Skeletal muscle satellite cell (primary cell): ENCODE data around the gene ACO2.
"Not testable (repeated sequence)": the region's sequence is repeated elsewhere in the genome, so short reads cannot be mapped to it uniquely, and the experiment has no call there.

Source experiments
- H3K27me3 ChIP-seq: 2 replicates; pipeline ENCODE4 v1.7.0; 2013; ENCODE audit warnings: low read length; ENCODE audit not compliant: control insufficient read depth, insufficient read depth
- H3K36me3 ChIP-seq: 2 replicates; pipeline ENCODE4 v1.7.0; 2013; ENCODE audit warnings: mild to moderate bottlenecking, control low read depth, low read length; ENCODE audit not compliant: insufficient read depth
- H3K4me1 ChIP-seq: 2 replicates; pipeline ENCODE4 v1.7.0; 2013; ENCODE audit warnings: low read length; ENCODE audit not compliant: control insufficient read depth, insufficient read depth
- H3K4me2 ChIP-seq: 2 replicates; pipeline ENCODE4 v1.7.0; 2013; ENCODE audit warnings: mild to moderate bottlenecking, low read length
- H3K4me3 ChIP-seq: 2 replicates; pipeline ENCODE4 v1.7.0; 2013; ENCODE audit warnings: low read length
- H3K9ac ChIP-seq: 2 replicates; pipeline ENCODE4 v1.7.0; 2013; ENCODE audit warnings: mild to moderate bottlenecking, low read depth, low read length, moderate library complexity
- H3K9me3 ChIP-seq: replicated peaks from 2 replicates; pipeline ENCODE4 v1.7.0; 2013; ENCODE audit warnings: mild to moderate bottlenecking, control low read depth, low read length

Gene ACO2

GRCh38 chr22:41570221-41570620, 101.3 kb downstream of the ACO2 start:
- no peak overlapping the region for H3K9ac ChIP-seq
- H3K27me3 ChIP-seq = no peaks in the 10 kb centered on the region
- H3K9me3 ChIP-seq = no peaks in the 10 kb centered on the region
- peaks cover 7% of the 10 kb centered on the region for H3K4me1 ChIP-seq
- H3K36me3 ChIP-seq = peaks cover 7% of the 10 kb centered on the region
- no peak overlapping the region for H3K4me3 ChIP-seq
- no peak overlapping the region for H3K4me2 ChIP-seq

- Histone ChIP-seq H3K4me2 (no peak overlapping the region), H3K27me3 (no peaks in the 10 kb centered on the region), H3K9me3 (no peaks in the 10 kb centered on the region), H3K9ac (no peak overlapping the region), H3K4me3 (no peak overlapping the region), H3K36me3 (peaks cover 21% of the 10 kb centered on the region), H3K4me1 (no peaks in the 10 kb centered on the region)
Measured at GRCh38 chr22:41571786-41572185, 102.9 kb downstream of the ACO2 start.

- not testable (repeated sequence) for H3K4me1 ChIP-seq, H3K4me3 ChIP-seq, H3K4me2 ChIP-seq, H3K9ac ChIP-seq, H3K27me3 ChIP-seq, H3K9me3 ChIP-seq
- H3K36me3 ChIP-seq = peaks cover 24% of the 10 kb centered on the region
Measured at GRCh38 chr22:41572305-41572704, 103.4 kb downstream of the ACO2 start.

GRCh38 chr22:41573677-41574076, 104.8 kb downstream of the ACO2 start:
- Histone ChIP-seq H3K9ac (no peak overlapping the region), H3K4me2 (no peak overlapping the region), H3K4me1 (no peaks in the 10 kb centered on the region), H3K36me3 (peaks cover 37% of the 10 kb centered on the region), H3K27me3 (no peaks in the 10 kb centered on the region), H3K9me3 (no peaks in the 10 kb centered on the region), H3K4me3 (no peak overlapping the region)

GRCh38 chr22:41574847-41575381, 106.0 kb downstream of the ACO2 start:
- H3K27me3 ChIP-seq = no peaks in the 10 kb centered on the region
- no peak overlapping the region for H3K9ac ChIP-seq
- no peak overlapping the region for H3K4me3 ChIP-seq
- no peak overlapping the region for H3K4me2 ChIP-seq
- H3K9me3 ChIP-seq = no peaks in the 10 kb centered on the region
- peaks cover 48% of the 10 kb centered on the region for H3K36me3 ChIP-seq
- no peaks in the 10 kb centered on the region for H3K4me1 ChIP-seq

GRCh38 chr22:41575533-41575932, 106.6 kb downstream of the ACO2 start:
- Histone ChIP-seq H3K36me3 (peaks cover 54% of the 10 kb centered on the region), H3K27me3 (no peaks in the 10 kb centered on the region), H3K4me1 (no peaks in the 10 kb centered on the region), H3K9me3 (no peaks in the 10 kb centered on the region), H3K9ac (no peak overlapping the region), H3K4me3 (no peak overlapping the region), H3K4me2 (no peak overlapping the region)

GRCh38 chr22:41576877-41577276, 108.0 kb downstream of the ACO2 start:
- no peak overlapping the region for H3K9ac ChIP-seq
- H3K4me3 ChIP-seq = no peak overlapping the region
- no peak overlapping the region for H3K4me2 ChIP-seq
- peaks cover 58% of the 10 kb centered on the region for H3K36me3 ChIP-seq
- H3K9me3 ChIP-seq = no peaks in the 10 kb centered on the region
- H3K27me3 ChIP-seq = no peaks in the 10 kb centered on the region
- H3K4me1 ChIP-seq = no peaks in the 10 kb centered on the region

GRCh38 chr22:41578114-41578513, 109.2 kb downstream of the ACO2 start:
- Histone ChIP-seq H3K4me3 (no peak overlapping the region), H3K4me2 (no peak overlapping the region), H3K27me3 (no peaks in the 10 kb centered on the region), H3K36me3 (peaks cover 66% of the 10 kb centered on the region), H3K9ac (no peak overlapping the region), H3K4me1 (no peaks in the 10 kb centered on the region), H3K9me3 (no peaks in the 10 kb centered on the region)
